Embryonic facial prominence (tissue), 1 donor: ENCODE results near the gene NKD1.
"Not testable (repeated sequence)": the region's sequence is repeated elsewhere in the genome, so short reads cannot be mapped to it uniquely, and the experiment has no call there.

Experiments used
- DNase-seq: peaks from one replicate; pipeline ENCODE4 v3.0.0-alpha.2; 2016; ENCODE audit errors: extremely low spot score

NKD1 gene

GRCh38 chr16:50519602-50520001 is 28.6 kb upstream of the NKD1 start:
- no peak for DNase-seq

- no peak for DNase-seq
Measured at GRCh38 chr16:50520451-50521245, 27.5 kb upstream of the NKD1 start.

GRCh38 chr16:50521246-50521900 is 26.8 kb upstream of the NKD1 start:
- no peak for DNase-seq

DNA sequence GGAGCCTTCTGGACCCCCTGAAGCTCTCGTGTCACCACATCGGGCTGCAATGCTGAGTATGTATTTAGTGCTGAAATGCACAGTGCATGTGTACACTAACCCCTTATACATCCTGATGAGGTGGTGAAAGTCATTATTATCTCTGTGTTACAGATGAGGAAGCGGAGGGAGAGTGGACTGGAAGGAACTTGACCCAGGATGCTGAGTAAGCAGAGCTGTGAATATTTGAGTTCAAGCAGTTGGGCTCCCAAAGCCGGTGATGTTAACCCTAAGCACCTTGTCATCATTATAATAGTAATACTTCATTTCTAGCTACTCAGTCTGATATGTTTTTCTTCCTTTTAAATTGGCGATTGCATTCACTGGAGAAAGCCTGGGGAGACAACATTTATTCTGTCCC is 25.9 kb upstream of the NKD1 start:
- DNase-seq: no peak

- no peak for DNase-seq
Measured at GRCh38 chr16:50523710-50524109, 24.5 kb upstream of the NKD1 start.

DNA sequence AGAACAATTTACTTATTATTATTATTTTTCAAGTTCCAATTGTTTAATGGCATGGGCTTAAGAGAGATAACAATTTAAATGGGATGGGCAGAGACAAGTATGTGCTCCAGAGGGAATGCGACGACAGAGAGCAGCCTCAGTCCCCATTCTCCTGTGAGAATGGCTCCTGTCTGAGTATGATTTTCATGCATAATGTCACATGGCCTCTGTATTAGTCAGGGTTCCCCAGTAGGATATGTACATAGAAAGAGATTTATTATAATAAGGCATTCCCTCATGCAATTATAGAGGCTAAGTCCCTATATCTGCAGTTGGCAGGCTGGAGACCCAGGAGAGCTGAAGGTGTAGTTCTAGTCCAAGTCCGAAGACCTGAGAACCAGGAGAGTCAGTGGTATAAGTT is 22.9 kb upstream of the NKD1 start:
- no peak for DNase-seq

GRCh38 chr16:50525716-50526115 is 22.5 kb upstream of the NKD1 start:
- DNase-seq: no peak

- DNase-seq: no peak
Measured at GRCh38 chr16:50526249-50526648, 21.9 kb upstream of the NKD1 start.

DNA sequence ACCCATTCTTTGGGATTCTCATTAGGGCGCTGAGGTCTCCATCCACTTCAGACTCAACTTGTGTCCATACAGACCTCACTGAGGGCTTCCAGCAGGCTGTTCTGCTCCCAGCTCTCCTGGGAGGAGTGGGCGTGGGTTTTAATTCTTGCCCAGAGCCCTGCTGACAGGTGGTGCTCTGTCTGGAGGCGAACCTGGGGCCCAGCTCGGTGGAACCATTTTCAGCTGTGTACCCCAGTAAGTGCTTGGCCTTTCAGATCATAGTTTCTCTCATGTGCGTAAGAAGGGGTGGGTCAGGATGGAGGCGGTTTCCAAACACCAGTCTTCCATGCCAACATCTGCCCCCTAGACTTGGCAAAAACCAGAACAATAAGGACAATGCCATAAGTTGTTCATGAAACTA is 21.4 kb upstream of the NKD1 start:
- DNase-seq: no peak

DNA sequence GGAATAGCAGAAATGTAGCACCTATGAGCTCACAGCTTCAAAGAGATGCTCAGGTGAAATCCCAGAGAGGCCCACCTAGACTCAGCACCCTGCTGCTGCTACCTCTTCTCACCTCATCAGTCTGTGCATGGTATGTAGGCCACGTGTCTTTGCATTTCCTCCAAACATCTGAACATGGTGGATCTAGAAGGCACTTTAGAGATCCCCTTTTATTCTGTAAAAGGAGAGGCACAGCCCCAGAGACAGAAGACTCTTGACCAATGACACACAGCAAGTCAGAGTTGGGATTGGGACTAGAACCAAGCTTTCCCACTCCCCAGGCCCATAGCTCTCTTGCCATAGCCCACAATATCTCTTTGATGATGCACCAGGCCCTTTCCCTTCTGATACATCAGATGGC is 19.4 kb upstream of the NKD1 start:
- no peak for DNase-seq

- no peak for DNase-seq
Measured at GRCh38 chr16:50529334-50529733, 18.9 kb upstream of the NKD1 start.

DNA sequence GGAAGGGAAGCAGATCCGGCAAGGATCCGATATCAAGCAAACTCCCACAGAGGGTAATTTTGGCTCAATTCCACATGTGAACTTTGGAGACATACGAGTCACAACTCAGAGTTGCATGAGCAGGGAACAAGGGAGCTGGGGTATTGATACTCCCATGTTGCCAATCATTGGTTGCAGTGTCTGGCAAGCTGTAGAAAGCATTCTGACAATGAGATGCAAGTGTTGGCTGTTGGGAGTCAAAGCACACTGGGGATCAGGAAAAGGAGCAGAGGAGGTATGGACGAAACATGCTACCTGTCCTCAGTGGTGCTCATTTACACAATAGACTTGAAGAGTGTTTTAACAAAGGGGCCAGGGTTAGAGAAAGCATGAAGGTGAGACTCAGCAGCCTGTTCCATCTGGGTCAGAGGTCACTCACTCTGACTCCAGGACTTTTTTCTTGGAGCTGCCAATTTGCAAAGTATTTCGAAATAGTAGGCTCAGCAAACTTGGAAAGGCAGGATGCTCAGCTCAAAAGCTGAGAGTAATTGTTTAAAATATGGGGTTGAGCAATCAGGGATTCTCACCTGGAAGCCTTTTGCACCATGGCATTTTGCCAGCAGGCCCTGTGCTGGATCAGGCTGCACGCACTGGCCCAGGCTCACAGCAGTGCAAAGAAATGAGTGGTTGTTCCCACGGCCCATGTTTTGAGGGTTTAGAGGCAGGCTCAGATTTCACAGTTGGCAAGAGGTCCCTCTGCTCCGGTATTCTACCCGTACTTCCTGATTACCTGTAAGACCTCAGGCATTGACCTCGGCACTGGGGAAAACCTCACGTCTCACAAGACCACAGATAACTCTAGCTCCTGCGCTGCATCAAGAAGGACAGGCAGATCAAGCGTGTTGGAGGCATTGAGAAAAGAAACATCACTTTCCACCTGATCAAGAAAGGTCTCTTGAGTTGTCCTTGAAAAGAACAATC is 17.6 kb upstream of the NKD1 start:
- DNase-seq: no peak

DNA sequence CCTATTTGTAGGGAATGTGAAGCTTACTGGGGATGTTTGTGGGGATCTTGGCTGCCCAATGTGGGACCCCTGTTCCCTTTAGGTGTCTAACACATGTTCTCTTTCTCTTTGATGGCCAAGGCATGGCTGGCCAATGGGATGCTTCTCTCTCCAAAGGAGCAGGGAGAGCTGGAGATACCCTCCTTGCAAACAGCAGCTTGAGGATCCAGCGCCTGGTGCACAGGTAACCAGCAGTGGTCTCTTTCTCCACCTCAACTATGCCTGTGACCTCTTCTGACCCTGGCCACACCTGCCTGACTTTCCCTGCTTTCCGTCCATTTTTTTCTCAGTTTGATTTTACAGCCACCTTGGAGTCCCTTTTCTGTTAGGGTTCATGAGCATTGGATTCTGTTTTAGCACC is 16.8 kb upstream of the NKD1 start:
- DNase-seq: no peak

- DNase-seq: no peak
Measured at GRCh38 chr16:50531901-50532300, 16.3 kb upstream of the NKD1 start.

- DNase-seq: no peak
Measured at GRCh38 chr16:50532576-50532975, 15.6 kb upstream of the NKD1 start.

DNA sequence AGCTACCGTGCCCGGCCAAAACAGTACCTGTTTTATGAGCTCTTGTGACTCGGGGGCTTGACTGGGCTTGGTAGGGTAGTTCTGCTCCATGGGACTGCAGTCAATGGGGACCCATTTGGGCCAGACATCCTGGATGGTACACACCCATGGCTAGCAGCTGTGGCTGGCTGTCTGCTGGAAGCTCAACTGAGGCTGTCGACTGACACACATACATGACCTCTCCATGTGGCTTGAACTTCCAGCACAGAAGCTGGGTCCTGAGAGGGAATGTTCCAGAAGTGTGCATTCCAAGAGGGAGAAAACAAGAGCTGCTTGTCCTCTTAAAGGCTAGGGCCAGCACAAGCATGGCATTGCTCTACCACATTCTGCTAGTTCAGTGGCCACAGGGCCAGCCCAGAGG is 14.9 kb upstream of the NKD1 start:
- DNase-seq: no peak

DNA sequence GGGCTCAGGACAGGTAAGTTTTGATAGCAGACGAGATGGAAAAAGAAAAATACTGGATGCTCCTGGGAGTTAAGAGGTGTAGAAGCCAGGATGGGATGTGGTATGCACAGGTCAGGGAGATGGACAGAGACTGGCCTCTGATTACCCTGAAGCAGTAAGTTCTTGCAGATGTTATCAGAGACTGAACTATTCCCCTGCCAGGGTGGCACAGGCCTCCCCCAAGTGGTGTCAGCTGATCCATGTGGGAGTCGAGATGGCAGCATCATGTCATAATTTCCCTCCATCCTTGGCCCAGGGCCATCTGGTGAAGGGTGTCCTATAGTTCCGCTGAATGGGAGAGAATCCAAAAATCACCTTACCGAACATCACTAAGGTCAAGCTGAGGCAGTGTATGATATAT is 14.1 kb upstream of the NKD1 start:
- DNase-seq: no peak

DNA sequence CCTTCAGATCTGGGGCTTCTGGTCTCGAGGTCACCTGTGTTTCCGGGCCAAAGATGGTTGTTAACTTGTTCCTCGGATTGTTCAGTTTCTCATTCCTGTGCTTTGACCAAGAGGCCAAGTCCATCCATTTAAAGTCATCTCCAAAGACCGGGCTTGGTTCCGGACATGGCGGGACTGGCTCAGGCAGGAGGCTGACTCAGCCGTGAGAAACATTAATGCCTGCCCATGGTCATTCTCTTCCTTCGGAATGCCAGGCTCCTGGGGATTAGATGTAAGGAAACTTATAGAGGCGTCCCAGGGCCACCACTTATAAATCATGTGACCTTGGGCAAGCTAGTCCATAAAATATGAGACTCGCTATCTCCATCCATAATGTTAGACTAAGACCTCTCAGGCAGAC is 13.6 kb upstream of the NKD1 start:
- no peak for DNase-seq

GRCh38 chr16:50534958-50535357 is 13.2 kb upstream of the NKD1 start:
- DNase-seq: no peak

DNA sequence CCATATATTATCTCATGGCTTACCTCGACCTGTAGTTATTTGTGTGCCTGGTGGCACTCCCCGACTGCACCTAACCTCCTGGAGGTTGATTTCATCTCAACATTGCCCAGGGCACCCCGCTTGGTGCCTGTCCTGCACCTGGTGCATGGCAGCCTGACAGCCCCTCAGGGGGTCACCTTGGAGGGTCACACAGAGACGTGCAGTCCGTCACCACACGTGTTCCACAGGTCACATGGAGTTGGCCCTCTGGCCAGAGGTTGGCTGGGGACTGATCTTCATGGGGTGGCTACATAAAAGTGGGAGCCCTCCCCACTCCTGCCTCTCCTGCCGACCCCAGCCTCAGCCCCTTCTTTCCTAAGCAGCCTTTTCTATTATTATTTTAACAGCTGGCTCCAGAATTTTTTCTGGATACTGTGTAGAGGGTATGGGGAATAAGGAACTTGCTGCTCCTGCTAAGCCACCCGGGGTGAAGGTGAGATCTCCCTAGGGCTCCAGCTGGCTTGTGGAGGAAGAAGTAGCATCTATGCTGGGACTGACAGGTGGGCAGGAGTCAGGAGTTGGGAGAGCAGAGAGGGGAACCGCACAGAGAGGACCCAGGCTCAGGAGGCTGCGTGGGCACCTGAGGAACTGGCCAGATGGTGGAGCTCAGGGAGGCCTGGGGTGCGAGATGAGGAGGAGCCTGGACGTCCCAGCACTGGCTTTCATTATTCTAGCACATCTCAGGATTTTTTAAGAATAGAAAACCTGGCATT is 12.5 kb upstream of the NKD1 start:
- no peak for DNase-seq

- DNase-seq: not testable (repeated sequence)
Measured at GRCh38 chr16:50536258-50536645, 11.9 kb upstream of the NKD1 start.
